HEK293T (cell line): ENCODE data around the gene ANXA2.
"Not testable (repeated sequence)": the region's sequence is repeated elsewhere in the genome, so short reads cannot be mapped to it uniquely, and the experiment has no call there.

Experiments
- CTCF ChIA-PET: fragments of 350-600 bp; formaldehyde crosslinking; extraction: SDS; loops from one replicate; lab custom pipeline; 2021; ENCODE audit warnings: antibody characterized with exemption, inconsistent platforms; lab: Yijun Ruan, JAX
- POLR2A ChIA-PET: fragments of 350-600 bp; formaldehyde crosslinking; extraction: SDS; loops from one replicate; lab custom pipeline; 2020; ENCODE audit warnings: antibody characterized with exemption, inconsistent platforms; lab: Yijun Ruan, JAX
- DNase-seq: peaks from one replicate; pipeline ENCODE4 v3.0.0; 2012; ENCODE audit warnings: mixed read lengths; ENCODE audit errors: extremely low spot score
- ARNT ChIP-seq: fragments of 450-650 bp; IDR thresholded peaks from 2 replicates; pipeline ENCODE4 v1.6.1; 2017; ENCODE audit warnings: mild to moderate bottlenecking
- BHLHE40 ChIP-seq: fragments of 450-650 bp; IDR thresholded peaks from 2 replicates; pipeline ENCODE4 v1.6.1; 2016; ENCODE audit warnings: mild to moderate bottlenecking, moderate library complexity, borderline replicate concordance
- CTBP1 ChIP-seq: fragments of 450-650 bp; IDR thresholded peaks from 2 replicates; pipeline ENCODE4 v1.6.1; 2016; ENCODE audit warnings: borderline replicate concordance
- ELF4 ChIP-seq: fragments of 450-650 bp; IDR thresholded peaks from 2 replicates; pipeline ENCODE4 v1.6.1; 2017; ENCODE audit warnings: antibody characterized with exemption
- FOXA1 ChIP-seq: fragments of 450-650 bp; IDR thresholded peaks from 2 replicates; pipeline ENCODE4 v1.6.1; 2016; ENCODE audit warnings: mild to moderate bottlenecking
- FOXK2 ChIP-seq: fragments of 450-650 bp; IDR thresholded peaks from 2 replicates; pipeline ENCODE4 v1.6.1; 2016; ENCODE audit warnings: mild to moderate bottlenecking
- FOXM1 ChIP-seq: fragments of 450-650 bp; IDR thresholded peaks from 2 replicates; pipeline ENCODE4 v1.6.1; 2017; ENCODE audit warnings: mild to moderate bottlenecking, borderline replicate concordance
- HDGF ChIP-seq: fragments of 450-650 bp; IDR thresholded peaks from 2 replicates; pipeline ENCODE4 v1.6.1; 2017; ENCODE audit warnings: antibody characterized with exemption, borderline replicate concordance
- L3MBTL2 ChIP-seq: fragments of 450-650 bp; conservative IDR thresholded peaks from 2 replicates; pipeline ENCODE4 v1.6.1; 2016; ENCODE audit warnings: mild to moderate bottlenecking
- LEF1 ChIP-seq: fragments of 450-650 bp; IDR thresholded peaks from 2 replicates; pipeline ENCODE4 v1.6.1; 2017; ENCODE audit warnings: mild to moderate bottlenecking, borderline replicate concordance
- NFRKB ChIP-seq: fragments of 450-650 bp; IDR thresholded peaks from 2 replicates; pipeline ENCODE4 v1.6.1; 2016; ENCODE audit warnings: mild to moderate bottlenecking, moderate library complexity
- SP1 ChIP-seq: fragments of 450-650 bp; IDR thresholded peaks from 2 replicates; pipeline ENCODE4 v1.6.1; 2017
- SUZ12 ChIP-seq: fragments of 450-650 bp; IDR thresholded peaks from 2 replicates; pipeline ENCODE4 v1.6.1; 2016; ENCODE audit warnings: mild to moderate bottlenecking
- TARDBP ChIP-seq: fragments of 450-650 bp; IDR thresholded peaks from 2 replicates; pipeline ENCODE4 v1.6.1; 2016
- ZNF384 ChIP-seq: fragments of 450-650 bp; IDR thresholded peaks from 2 replicates; pipeline ENCODE4 v1.6.1; 2016
- TF ChIP-seq, protein P1 (sequence below): fragments of 450-650 bp; IDR thresholded peaks from 2 replicates; pipeline ENCODE4 v1.6.1; 2016

The ANXA2 gene

GRCh38 chr15:60411774-60412425 lies 14.1 kb upstream of the ANXA2 start:
- ChIA-PET CTCF (no interaction called here), POLR2A (no interaction called here)
- DNase-seq: no peak
- no peak for TF ChIP-seq NFRKB
- no peak for TF ChIP-seq TARDBP
- no peak for TF ChIP-seq ARNT
- no peak for TF ChIP-seq FOXK2
- no peak for TF ChIP-seq FOXM1
- no peak for TF ChIP-seq SP1
- TF ChIP-seq HDGF: no peak
- TF ChIP-seq SUZ12: no peak
- no peak for TF ChIP-seq FOXA1
- TF ChIP-seq ZNF384: no peak
- no peak for TF ChIP-seq LEF1
- no peak for TF ChIP-seq L3MBTL2
- no peak for TF ChIP-seq CTBP1
- no peak for TF ChIP-seq ELF4

DNA sequence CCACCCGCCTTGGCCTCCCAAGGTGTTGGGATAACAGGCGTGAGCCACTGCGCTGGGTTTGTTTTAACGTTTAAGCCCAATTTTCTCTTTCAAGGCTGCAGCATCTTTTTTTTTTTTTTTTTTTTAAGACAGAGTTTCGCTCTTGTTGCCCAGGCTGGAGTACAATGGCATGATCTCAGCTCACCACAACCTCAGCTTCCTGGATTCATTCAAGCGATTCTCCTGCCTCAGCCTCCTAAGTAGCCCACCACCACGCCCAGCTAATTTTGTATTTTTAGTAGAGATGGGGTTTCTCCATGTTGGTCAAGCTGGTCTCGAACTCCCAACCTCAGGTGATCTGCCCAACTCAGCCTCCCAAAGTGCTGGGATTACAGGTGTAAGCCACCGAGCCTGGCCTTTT lies 12.6 kb upstream of the ANXA2 start:
- DNase-seq, POLR2A ChIA-PET: not testable (repeated sequence)
- CTCF ChIA-PET: interaction anchor here (1.7 kb wide), 1 partner anchor 17 kb away, joined by 3 read pairs; no protein-coding TSS in a partner anchor

DNA sequence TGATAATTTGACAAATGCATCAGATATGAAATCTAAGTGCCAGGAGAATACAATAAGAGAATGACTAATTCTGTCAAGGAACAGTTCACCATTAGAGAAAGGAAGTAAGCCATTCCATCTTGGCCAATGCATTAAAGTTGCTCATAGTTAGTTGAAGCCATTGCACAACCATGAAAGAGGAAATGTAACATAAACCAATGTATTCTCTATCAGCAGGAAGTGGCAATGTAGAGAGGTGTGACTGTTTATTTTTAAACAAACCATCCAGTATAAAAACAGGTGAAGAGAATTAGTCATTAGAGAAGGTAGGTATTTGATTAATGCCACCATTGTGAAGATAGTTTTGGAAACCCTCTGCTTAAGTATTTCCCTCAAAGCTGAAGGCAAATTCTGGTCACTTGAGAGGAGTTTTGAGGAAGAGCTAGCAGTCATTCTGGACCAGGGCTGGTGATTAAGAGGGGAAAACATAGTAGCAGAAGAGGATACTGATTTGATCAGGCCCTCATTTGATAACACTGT lies 10.7 kb upstream of the ANXA2 start:
- CTCF ChIA-PET: interaction anchor here (0.6 kb wide), 1 partner anchor 28 kb away, joined by 10 read pairs; no protein-coding TSS in a partner anchor
- POLR2A ChIA-PET: interaction anchor here (1.0 kb wide), 1 partner anchor 11 kb away, joined by 3 read pairs; the partner anchor contains the start of gene ANXA2
- no peak for TF ChIP-seq L3MBTL2
- no peak for TF ChIP-seq SP1
- no peak for DNase-seq

GRCh38 chr15:60407415-60407805 lies 9.6 kb upstream of the ANXA2 start:
- ChIA-PET CTCF (no interaction called here), POLR2A (interaction anchor here (1.4 kb wide), 1 partner anchor 9 kb away, joined by 5 read pairs; the partner anchor contains the start of gene ANXA2)
- DNase-seq: no peak
- TF ChIP-seq LEF1 (no peak), ARNT (no peak)

DNA sequence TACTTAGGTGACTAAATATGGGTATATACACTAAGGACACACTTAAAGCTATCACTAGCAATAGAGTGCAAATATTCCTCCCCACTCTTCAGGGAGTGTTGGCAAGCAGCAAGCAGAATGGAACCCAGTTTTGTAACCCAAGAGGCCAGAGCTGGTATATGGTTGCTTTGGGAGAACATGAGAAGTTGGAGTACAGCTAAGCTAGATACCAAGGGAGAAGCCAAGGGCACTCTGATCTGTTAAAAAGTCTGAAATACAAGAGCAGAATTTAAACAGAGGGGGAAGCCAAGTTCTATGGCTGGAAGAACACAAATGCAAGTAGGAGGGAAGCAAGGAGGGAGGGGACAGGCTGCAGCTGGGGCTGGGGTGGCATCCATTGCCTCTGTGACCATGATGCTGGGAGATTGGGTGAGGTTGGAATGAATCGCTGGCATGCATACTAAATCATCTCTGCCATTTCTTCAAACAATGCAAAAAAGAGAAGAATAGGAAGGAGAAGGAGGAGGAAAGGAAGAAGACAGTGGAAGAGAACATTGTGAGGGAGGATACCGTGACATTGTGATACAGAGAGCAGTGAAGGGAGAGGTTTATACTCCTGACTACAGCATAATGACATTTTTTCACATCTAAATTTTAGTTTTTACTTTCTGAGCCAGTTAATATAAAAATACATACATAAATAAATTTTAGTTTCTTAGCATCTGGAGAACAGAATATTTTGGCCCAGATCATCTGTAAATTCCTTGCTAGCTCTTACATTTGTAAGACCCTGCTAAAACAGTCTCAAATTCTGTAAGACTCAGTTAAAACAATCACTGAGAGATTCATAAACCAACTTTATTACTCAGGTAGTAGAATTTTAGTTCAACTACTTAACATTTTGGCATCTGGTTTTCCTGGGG lies 9.0 kb upstream of the ANXA2 start:
- no peak for DNase-seq
- TF ChIP-seq SP1 (no peak), CTBP1 (no peak), FOXM1 (no peak), BHLHE40 (no peak), FOXA1 (no peak), TARDBP (no peak), FOXK2 (no peak), SUZ12 (no peak), L3MBTL2 (no peak), LEF1 (no peak), ARNT (no peak), ELF4 (no peak), ZNF384 (no peak), NFRKB (no peak), HDGF (no peak)
- TF ChIP-seq, protein P1, sequence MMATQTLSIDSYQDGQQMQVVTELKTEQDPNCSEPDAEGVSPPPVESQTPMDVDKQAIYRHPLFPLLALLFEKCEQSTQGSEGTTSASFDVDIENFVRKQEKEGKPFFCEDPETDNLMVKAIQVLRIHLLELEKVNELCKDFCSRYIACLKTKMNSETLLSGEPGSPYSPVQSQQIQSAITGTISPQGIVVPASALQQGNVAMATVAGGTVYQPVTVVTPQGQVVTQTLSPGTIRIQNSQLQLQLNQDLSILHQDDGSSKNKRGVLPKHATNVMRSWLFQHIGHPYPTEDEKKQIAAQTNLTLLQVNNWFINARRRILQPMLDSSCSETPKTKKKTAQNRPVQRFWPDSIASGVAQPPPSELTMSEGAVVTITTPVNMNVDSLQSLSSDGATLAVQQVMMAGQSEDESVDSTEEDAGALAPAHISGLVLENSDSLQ: no peak
- CTCF ChIA-PET: no interaction called here

DNA sequence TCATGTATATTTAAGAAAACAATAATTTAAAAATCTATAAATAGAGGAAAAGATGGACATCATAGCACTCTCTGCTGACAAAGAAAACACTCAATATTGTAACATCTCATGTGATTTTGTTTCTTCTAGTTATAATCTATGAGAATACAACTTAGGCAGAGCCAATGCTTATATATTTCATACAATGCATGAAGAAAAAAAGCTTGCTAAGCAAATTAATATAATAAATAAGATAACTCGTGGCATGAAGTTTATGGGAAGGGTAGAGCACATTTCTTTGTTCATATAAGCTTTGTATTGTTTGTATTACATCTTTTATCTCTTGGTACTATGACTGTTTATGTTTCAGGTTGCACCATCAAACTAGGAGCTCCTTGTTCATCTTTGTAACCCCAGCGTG lies 7.6 kb upstream of the ANXA2 start:
- POLR2A ChIA-PET: interaction anchor here (0.7 kb wide), 1 partner anchor 8 kb away, joined by 3 read pairs; no protein-coding TSS in a partner anchor

More for the DNA sequence above, 9.0 kb upstream of the ANXA2 start:
- POLR2A ChIA-PET: interaction anchor here (1.4 kb wide), 1 partner anchor 8 kb away, joined by 5 read pairs; the partner anchor contains the start of gene ANXA2

GRCh38 chr15:60404351-60404750 lies 6.6 kb upstream of the ANXA2 start:
- CTCF ChIA-PET, POLR2A ChIA-PET, DNase-seq: not testable (repeated sequence)

More for the DNA sequence above, 7.6 kb upstream of the ANXA2 start:
- CTCF ChIA-PET: interaction anchor here (0.6 kb wide), 1 partner anchor 36 kb away, joined by 3 read pairs; no protein-coding TSS in a partner anchor
- TF ChIP-seq FOXA1 (no peak), L3MBTL2 (no peak), LEF1 (no peak), SUZ12 (no peak), ELF4 (no peak)
- no peak for DNase-seq

DNA sequence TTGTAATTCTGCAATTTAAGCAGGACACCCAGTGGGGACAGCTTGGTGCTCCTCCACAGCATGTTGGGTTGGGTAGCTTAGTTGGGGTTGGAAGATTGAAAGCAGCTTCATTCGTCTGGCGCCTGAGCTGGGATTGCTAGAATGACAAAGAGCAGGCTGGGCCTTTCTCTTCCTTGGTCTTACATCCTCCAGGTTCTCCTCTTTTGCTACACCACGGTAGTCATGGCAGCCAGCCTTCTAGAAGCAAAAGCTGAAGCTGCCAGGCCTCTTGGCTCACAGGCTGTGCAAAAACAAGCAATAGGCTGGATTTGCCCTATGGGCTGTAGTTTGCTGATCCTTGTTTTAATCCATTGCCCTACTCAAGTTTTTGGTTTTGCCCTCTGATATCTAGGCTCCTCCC lies 3.2 kb upstream of the ANXA2 start:
- ChIA-PET POLR2A (no interaction called here), CTCF (no interaction called here)
- no peak for DNase-seq
- TF ChIP-seq FOXM1: no peak
- TF ChIP-seq ZNF384: no peak
- TF ChIP-seq FOXK2: no peak
- TF ChIP-seq BHLHE40: no peak
- TF ChIP-seq, protein P1: no peak
- TF ChIP-seq ARNT: no peak
- TF ChIP-seq HDGF: no peak
- no peak for TF ChIP-seq LEF1
- no peak for TF ChIP-seq ELF4
- no peak for TF ChIP-seq CTBP1
- no peak for TF ChIP-seq SUZ12
- no peak for TF ChIP-seq NFRKB
- no peak for TF ChIP-seq SP1
- TF ChIP-seq TARDBP: no peak
- TF ChIP-seq L3MBTL2: no peak
